HG03469 (cell line): ENCODE data around the gene SPOCK1.

ENCODE experiments used
- ATAC-seq: cut with Tn5 transposase; IDR thresholded peaks from one replicate; pipeline ENCODE4 v1.9.1; 2021; ENCODE audit warnings: mild to moderate bottlenecking, moderate library complexity, moderate number of reproducible peaks; ENCODE audit not compliant: unreplicated experiment

Gene SPOCK1

DNA sequence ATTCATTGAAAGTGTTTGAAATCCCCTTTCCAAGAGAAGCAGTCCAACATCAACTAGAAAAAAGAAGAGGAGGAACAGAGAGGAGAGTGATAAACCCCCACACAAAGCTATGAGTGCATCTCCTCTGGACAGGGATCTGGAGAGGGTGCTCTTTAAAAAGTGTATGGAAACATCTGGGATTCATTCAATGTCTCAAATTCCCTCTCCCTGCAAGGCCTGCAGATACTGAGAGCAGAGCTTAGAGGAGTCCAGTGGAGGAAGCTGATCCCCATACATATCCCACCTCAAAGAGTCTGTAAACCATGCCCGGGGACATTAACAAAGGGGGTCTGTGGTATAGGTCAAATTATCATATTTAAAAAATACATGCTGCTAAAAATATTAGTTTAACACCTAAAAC, 2.2 kb downstream of the SPOCK1 start:
- ATAC-seq: no peak

DNA sequence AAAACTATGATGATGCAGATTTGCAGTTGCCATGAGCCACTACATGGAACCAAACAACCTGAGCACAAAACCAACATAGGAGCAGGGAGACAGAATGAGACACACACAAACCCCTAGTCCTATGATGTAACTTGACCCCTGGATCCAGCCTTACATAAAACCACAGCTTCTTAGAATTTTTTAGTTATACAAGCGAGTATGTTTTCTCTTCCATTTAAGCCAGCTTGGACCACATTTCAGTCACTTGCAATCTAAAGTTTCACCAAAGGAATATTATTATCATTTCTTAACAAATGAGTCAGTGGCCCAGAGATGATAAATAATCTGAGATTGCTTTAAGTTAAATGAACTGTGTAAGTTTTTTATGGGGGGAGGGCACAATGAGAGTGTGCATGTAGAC, 6.8 kb downstream of the SPOCK1 start:
- no peak for ATAC-seq

DNA sequence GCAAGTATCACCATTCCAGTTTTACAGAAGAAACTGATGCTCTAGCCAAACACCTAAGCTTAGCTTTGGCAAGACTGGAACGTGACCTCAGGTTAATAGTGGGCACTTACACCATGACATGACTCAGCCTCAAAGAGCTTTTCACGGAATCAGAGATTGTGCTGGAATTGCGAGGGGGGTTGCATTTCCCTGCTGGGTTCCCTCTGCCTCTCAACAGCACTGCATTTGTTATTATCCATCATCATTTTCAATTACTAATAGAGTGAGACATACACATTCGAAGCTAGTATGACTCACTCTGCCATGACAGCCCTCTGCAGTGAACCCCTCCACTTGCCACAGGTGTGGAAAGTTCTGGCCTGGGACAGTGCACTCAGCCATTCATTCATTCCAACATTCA, 8.0 kb downstream of the SPOCK1 start:
- ATAC-seq: no peak

DNA sequence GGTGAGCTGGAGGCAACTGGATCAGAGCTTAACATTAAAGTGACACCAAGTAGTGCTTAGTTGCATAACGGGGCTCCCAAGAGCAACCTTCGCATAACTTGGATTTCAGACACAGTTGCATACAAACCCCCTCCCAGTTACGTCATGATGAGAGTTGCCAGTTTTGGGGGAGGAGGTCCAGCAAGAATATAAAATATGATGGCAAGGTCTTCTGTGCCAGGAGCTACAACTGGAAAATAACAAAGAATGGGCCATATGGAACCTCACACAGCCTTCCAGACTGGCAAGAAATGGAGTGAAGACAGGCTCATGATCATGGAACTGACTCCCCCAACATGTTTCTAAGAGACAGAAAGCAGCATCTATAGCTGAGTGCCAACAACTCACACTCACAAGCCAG, 8.5 kb downstream of the SPOCK1 start:
- no peak for ATAC-seq

DNA sequence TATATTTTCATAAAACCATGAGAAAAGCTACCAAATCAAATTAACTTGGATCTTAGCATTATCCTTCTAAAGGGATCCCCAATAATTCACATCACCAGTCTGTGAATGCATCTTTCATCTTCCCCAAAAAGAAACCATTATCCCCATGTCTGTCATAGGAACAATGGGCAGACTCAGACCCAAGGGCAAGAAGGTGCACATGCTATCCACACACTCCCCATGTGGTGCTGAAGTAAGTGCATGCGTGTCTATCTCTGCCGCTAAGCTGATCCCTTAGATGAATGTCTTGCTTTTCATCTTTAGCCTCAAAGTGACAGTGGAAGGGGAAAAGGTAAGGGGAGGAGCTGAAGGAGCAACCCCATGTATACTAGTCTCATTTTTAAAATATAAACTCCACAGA, 10.2 kb downstream of the SPOCK1 start:
- no peak for ATAC-seq

DNA sequence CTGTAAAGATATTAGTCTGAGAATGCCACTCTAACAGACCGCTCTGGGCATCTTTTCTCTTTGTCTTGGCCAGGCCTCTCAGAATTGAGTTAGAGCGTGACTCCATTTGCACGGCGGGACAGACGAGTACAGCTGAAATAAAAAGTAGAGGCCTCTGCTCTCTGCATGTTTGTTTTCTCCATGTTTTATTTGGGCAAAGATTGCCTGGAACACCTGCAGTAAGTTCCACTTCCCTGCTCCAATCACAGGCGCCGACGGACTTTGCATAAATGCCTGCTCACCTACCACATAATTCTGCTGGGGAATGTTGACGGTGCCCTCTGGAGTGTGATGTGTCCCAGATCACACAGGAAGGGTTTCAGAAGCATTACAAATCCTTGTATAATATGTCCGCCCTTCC, 10.6 kb downstream of the SPOCK1 start:
- ATAC-seq: no peak

DNA sequence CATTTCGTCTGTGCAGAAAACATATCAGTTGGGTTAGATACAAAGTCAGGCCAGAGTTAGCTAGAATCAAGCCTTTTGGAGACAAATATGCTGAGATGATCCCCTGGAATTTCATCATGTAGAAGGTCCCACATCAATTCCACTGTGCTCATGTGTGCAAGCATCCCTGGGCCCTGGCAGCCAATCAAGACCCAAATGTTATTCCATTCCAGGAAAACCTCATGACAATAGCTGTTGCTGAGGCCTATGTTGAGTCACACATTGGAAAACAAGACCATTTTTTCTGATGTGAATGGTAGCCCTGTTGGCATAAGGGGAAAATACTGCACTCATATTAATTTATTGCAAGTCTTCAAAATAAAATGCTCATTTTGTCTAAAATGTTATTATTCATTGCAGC, 11.5 kb downstream of the SPOCK1 start:
- ATAC-seq: no peak

DNA sequence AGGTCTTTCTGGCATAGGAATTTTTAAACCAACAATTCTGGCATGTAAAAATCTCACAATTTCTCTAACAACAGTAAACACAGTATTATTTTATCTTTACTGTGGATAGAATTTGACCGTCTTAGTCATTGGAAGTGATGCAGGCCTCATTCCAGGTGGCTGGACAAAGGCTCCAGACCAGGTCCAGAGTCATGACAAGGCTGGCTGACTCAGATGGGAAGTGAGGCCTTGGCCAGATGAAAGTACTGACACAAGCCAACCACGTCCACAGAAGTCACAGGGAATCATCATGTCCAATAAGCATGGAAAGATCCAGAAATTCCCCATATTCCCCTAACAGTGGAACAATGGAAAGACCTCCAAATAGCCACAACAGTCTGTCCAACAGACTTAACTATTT, 12.4 kb downstream of the SPOCK1 start:
- no peak for ATAC-seq

DNA sequence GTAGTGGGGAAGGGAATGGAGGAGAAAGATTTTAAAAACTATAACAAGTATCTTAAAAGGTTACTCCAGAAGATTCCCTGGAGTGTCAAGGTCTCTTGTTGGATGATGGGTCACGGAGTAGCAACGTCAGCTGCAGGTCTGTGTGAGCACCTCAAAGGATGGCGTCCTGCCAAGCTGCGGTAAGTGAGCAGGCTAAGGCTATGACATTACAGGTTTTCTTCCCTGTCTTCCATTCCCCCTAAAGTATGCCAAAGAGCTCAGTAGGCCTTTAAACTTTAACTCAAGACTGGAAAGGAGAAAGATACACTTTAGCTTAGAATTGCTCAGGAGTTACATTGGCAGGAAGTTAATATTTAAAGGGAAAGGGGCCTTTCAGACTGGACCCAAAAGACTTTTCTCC, 17.5 kb downstream of the SPOCK1 start:
- ATAC-seq: no peak

DNA sequence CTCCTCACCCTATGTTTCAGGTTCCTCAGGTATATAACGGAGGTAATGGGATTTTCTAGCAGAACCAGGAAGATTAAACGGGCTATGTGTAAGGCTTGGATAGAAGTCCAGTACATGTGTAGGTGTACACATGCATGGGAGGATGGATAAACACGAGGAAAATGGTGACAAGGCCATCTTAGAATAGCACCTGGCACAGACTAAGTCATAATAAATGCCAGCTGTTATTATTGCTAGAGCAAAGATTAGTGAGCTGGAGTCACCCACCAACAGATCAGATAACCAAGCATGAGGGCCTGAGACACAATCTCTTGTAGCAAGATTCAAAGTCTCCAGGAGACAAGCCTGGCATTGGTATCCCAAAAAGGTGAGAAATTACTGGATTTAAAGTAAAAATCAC, 21.1 kb downstream of the SPOCK1 start:
- no peak for ATAC-seq

DNA sequence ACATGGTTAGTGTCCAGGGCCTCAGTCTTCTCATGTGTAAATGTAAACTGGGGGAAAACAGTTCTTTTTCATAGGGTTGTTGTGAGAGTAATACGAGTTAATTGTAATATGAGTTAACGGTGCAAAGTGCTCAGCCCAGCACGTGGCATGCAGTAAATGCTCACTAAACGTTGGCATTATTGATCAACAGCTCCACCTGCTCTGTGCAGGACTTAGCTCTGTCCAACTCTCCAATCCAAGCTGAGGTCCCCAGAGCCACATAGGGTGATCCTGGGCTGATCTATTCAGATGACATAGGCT, 28.3 kb downstream of the SPOCK1 start:
- ATAC-seq: no peak

DNA sequence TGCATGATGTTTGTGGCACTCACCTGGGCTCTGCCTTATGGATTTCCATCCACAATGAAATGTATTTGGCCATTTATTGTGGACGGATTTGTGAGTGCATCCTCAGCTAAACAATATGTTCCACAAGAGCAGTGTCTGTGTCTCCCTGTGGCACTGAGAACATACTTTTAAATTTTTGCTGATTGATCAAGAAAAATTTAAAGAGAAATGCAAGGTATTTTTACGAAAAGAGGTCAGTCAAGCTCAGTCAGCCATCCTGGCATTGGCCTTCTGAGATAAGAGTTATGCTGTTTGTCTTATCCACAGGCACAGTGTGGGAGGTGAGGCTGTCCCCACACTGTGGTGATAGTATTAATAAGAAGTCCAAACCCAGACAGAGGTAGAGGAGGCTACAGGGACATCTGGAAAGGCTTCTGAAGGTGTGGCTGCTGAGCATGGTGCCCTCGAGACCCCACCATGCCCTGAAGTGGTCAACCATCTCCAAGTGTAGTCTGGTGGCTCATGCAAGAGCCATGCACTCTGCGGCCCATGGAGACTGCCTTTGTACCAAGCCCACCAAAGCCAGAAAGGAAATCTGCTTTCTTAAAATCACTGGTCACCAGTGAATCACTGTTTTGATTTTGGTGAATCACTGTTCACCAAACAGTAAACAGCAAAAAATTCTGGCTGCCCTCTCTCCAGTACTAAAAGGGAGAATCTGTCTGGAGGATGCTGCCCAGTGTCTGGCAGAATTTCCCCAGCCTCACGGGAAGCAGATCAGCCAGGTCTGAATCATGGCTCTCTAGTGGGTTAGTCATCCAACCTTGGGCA, 28.8 kb downstream of the SPOCK1 start:
- ATAC-seq: no peak

DNA sequence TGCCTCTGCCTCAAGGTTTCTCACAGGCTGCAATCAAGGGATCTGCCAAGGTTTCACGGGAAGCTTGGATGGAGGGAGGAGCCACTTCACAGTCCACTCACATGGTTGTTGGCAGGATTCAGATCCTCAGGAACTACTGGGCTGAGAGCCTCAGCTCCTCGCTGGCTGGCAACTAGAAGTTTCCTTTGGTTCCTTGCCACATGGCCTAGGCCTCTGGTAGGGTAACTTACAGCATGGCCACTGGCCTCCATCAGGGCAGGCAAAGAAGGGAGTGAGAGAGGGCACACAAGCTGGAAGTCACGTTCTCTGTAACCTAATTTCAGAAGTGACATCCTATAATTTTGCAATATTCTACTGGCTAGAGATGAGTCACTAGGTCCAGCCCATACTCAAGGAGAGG, 32.2 kb downstream of the SPOCK1 start:
- no peak for ATAC-seq

DNA sequence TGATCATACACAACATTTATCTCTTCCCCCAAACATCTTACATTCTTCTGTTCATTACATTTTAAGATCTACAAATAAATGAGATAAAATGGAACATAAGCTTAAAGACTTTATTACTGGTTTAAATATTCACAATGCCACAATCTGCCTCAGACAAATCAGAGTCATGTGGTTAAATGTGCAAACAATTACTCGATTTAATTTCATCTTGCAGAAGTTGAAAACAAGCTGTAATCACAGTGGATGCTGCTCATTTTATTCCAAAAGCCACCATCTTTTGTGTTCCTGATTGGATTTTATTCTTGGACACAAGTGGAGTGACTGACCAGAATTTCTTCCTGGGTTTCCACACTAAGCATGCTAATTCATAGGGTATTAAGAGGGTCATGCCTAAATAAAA, 33.2 kb downstream of the SPOCK1 start:
- ATAC-seq: no peak

DNA sequence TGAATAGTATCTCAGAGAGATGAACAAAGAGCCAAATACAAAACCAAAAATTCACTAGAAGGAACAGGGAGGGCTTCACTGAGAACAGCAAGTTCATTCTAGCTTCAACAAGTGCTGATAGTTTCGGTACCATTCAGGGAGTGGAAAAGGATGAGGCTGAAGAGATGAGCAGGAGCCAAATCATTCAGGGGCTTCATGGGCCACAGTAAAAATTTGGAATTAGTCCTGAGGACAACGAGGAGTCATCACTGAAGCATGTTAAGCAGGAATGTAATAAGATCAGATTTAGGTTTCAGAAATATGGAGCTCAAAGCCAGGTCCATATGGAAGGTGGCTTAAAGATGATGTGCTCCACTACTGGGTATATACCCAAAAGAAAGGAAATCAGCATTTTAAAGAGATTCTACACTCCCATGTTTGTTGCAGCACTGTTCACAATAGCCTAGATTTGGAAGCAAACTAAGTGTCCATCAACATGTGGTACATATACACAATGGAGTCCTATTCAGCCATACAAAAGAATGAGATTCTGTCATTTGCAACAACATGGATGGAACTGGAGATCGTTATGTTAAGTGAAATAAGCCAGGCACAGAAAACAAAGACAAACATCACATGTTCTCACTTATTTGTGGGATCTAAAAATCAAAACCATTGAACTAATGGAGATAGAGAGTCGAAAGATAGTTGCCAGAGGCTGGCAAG, 36.2 kb downstream of the SPOCK1 start:
- no peak for ATAC-seq

DNA sequence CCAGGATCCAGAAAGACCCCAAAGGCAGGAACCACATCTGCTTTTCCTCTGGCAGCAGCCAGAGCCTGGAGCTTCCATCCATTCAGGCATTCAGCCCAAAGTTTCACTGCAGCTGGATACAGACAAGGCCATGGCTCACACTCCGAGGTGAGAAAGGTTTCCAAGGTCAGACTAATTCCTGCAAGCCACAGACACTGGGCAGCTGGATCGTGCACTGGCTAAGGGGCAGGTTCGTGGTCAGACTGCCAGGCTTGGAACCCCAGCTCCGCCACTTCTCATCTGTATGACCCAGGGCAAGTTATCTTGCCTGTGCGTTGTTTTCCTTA, 36.9 kb downstream of the SPOCK1 start:
- no peak for ATAC-seq

DNA sequence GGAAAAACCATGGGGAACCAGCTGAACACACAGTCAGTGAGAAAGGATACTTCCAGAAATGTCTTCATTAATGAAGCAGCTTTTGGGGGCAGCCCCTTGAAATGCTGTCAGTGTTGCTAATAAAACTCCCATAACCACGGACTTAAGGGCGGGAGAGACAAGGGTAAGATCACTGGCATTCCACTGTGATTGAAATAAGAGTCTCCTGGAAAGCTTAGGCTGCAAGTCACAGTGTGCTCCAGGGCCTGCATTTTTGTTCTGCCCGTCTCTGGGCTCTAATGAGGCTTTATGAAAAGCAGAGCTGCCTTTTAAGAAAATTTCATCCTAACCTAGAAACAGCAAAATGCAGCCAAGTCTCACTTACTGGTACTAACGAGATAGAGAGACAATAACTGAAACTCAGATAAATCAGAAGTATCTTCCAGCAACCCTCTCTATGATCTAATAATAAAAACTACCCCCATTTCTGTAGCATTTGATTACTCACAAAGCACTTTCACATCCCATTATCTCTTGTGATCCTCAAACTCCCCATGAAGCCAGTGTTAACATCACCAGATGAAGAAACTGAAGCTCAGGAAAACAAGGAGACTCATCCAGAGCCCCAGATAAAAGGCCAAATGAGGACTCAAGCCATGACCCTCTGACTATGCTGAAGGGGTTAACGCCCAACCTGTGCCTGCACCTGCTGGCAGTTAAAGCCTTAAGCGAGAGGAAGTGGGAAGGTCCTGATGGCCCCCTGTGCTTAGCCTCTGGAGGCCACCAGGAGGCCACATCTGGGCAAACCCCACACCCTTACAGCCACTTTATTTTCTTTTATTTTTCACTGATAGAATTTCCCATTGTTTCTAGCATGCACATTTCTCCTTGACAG, 37.5 kb downstream of the SPOCK1 start:
- no peak for ATAC-seq

DNA sequence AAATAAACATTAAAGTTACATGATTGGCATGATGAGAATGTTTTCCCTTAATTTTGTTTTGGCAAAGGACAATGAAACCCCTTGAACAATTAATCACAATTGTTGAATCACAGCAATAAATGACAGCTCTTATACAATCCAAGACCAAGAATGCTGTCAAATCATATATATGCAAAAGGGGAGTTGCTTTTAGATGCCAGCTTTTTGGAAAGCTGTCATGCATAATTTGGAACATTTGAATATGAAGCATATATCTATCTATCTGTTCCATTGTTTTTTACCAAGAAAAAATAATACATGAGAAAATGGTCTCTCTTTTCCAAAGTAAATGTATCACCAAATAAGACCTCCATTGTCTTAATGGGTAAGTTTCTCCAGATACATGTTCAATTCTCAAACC, 44.5 kb downstream of the SPOCK1 start:
- ATAC-seq: no peak

DNA sequence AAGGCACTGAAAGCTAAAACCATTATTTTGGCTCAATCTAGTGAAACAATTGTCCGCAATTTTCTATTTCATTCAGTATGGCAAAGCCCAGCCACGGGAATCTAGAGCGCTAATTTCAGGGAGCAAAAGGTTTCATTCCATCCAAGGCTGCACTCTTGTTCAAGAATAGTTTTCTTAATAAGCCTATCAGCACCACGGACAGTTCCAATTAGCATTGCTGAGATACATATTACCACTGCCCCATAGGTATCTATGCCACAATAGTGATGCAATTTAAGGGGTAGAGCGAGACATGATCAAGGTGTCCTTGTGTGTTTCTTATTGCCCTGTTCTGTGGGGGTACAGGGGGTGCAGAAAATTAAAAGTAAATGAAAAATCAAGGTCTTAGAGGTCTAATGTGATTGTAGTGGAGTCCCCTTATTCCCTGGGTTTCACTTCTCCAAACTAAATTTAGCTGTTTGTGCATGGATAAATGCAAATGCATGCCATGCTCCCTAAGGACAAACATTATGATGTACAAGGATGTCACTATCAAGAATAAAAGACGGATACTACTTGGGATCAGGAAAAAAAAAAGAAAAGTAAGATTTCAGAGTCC, 45.5 kb downstream of the SPOCK1 start:
- ATAC-seq: no peak

DNA sequence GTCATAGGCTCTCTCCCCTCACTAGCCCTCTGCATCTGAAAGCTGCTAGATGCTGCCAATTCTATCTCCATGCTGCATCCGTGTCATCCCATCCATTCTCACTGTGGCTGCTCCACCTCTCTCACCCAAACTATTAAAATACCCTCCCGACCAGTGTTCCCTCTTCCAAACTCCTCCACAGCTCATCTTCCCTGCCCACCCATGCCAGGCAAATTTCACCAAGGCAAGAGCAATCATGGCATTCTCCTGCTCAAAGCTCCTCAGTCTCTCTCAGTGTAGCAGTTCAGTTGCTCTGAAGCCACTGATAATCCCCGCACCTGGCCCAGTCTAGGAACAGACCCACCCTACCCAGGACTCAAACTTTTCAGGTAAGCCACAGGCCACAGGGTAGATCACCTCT, 48.4 kb downstream of the SPOCK1 start:
- ATAC-seq: no peak

DNA sequence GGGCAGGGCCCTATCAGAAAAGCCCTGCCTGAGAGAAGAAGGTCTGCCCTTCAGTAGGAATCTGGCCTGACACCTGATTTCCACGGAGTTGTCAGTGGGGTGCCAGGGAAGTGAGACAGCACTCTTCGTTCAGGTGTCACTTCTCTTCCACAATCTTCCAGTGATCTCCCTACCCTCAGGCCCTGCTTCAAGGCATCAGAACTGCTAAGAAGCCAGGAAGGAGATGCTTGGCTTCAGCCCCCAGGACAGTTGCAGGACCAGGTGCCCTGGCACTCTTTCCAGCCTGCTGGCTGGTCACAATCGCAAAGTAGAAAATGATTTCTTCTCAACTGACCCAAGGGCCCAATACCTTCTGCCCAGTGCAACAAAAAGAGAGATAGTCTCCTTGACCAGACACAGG, 50.3 kb downstream of the SPOCK1 start:
- no peak for ATAC-seq

DNA sequence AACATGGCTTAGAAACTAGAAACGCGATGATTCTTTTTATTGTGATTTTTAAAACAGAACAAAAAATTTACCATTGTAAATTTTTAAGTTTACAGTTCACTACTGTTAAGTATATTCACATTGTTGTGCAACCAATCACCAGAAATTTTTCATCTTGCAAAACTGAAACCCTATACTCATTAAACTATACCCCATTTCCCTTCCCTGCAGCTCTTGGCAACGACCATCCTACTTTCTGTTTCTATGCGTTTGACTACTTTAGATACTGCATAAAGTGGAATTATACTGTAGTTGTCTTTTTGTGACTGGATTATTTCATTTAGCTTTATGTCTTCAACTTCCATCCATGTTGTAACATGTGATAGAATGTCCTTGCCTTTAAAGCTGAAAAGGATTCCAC, 52.5 kb downstream of the SPOCK1 start:
- no peak for ATAC-seq
